ENCODE results near the gene AMBRA1.
"Not testable (repeated sequence)": the region's sequence is repeated elsewhere in the genome, so short reads cannot be mapped to it uniquely, and the experiment has no call there.

Gene AMBRA1

GRCh38 chr11:46616551-46617133 is 22.8 kb upstream of the AMBRA1 start:
- no peak for DNase-seq (ENCODE audit: low read depth in 2 of 2)

- DNase-seq (ENCODE audit: low read depth in 2 of 2): no peak
Measured at GRCh38 chr11:46615756-46616155, 21.9 kb upstream of the AMBRA1 start.

GRCh38 chr11:46612326-46612725 is 18.5 kb upstream of the AMBRA1 start:
- DNase-seq (ENCODE audit: low read depth in 2 of 2): no peak

GRCh38 chr11:46611526-46612304 is 17.9 kb upstream of the AMBRA1 start:
- no peak for DNase-seq (ENCODE audit: low read depth in 2 of 2)

GRCh38 chr11:46609386-46609785 is 15.6 kb upstream of the AMBRA1 start:
- DNase-seq (ENCODE audit: low read depth in 2 of 2): no peak

GRCh38 chr11:46607516-46607915 is 13.7 kb upstream of the AMBRA1 start:
- DNase-seq (ENCODE audit: low read depth in 2 of 2): no peak

GRCh38 chr11:46604796-46605195 is 11.0 kb upstream of the AMBRA1 start:
- DNase-seq (ENCODE audit: low read depth in 2 of 2): no peak

- DNase-seq (ENCODE audit: low read depth in 2 of 2): no peak
Measured at GRCh38 chr11:46603704-46604308, 10.0 kb upstream of the AMBRA1 start.

GRCh38 chr11:46601129-46601528 is 7.3 kb upstream of the AMBRA1 start:
- no peak for DNase-seq (ENCODE audit: low read depth in 2 of 2)

- DNase-seq (ENCODE audit: low read depth in 2 of 2): no peak
Measured at GRCh38 chr11:46600194-46600960, 6.6 kb upstream of the AMBRA1 start.

GRCh38 chr11:46599340-46600193 is 5.7 kb upstream of the AMBRA1 start:
- DNase-seq (ENCODE audit: low read depth in 2 of 2): no peak

GRCh38 chr11:46597609-46598219 is 3.9 kb upstream of the AMBRA1 start:
- DNase-seq (ENCODE audit: low read depth in 2 of 2): no peak

GRCh38 chr11:46597155-46597554 is 3.3 kb upstream of the AMBRA1 start:
- DNase-seq (ENCODE audit: low read depth in 2 of 2): no peak

- DNase-seq (ENCODE audit: low read depth in 2 of 2): no peak
Measured at GRCh38 chr11:46594785-46595184, 962 bp upstream of the AMBRA1 start.

GRCh38 chr11:46594374-46594700 is 514 bp upstream of the AMBRA1 start:
- DNase-seq (ENCODE audit: low read depth in 2 of 2): no peak

- DNase-seq (ENCODE audit: low read depth in 2 of 2): no peak
Measured at GRCh38 chr11:46590740-46591605, 2.9 kb downstream of the AMBRA1 start.

- DNase-seq (ENCODE audit: low read depth in 2 of 2): no peak
Measured at GRCh38 chr11:46588915-46589314, 4.9 kb downstream of the AMBRA1 start.

GRCh38 chr11:46588131-46588530 is 5.7 kb downstream of the AMBRA1 start:
- DNase-seq (ENCODE audit: low read depth in 2 of 2): no peak

- not testable (repeated sequence) for DNase-seq (ENCODE audit: low read depth in 2 of 2)
Measured at GRCh38 chr11:46583513-46583912, 10.3 kb downstream of the AMBRA1 start.

- no peak for DNase-seq (ENCODE audit: low read depth in 2 of 2)
Measured at GRCh38 chr11:46582588-46582987, 11.2 kb downstream of the AMBRA1 start.
